HL-60 (cell line): ENCODE data around the gene LANCL2.

Experiments
- GABPA ChIP-seq: IDR thresholded peaks from 2 replicates; pipeline ENCODE4 v1.6.1; 2012; ENCODE audit warnings: low read depth
- POLR2AphosphoS5 ChIP-seq: IDR thresholded peaks from 2 replicates; pipeline ENCODE4 v1.6.1; 2012; ENCODE audit warnings: low read depth
- SPI1 ChIP-seq: IDR thresholded peaks from 2 replicates; pipeline ENCODE4 v1.6.1; 2012; ENCODE audit warnings: low read depth, mild to moderate bottlenecking, borderline replicate concordance
- TF ChIP-seq, protein P1 (sequence below): IDR thresholded peaks from one replicate; pipeline ENCODE4 v1.5.1; 2011; ENCODE audit warnings: low read length, control low read depth, inconsistent platforms; ENCODE audit not compliant: insufficient read depth
- TF ChIP-seq, protein P2 (sequence below): IDR thresholded peaks from 2 replicates; pipeline ENCODE4 v1.6.1; 2012; ENCODE audit warnings: low read depth; ENCODE audit not compliant: insufficient replicate concordance

DNA sequence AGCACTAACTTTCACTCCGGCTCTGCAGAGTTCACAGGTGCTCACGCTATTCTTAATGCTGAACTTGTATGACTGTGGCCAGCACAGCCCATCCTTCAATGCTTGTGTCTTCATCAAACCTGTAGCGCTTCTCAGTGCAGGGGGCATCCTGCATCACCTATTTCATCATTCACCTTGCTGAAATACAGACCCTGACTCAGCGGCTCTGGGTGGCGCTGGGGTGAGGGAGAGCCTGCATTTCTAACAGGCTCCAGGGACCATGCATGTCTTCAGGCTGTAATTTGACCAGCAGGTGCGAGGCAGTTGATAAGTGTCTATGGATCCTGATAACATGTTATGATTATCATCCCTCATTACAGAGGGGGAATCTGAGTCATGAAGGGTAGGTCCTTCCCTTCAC lies 117.9 kb downstream of the LANCL2 start:
- TF ChIP-seq, protein P1, sequence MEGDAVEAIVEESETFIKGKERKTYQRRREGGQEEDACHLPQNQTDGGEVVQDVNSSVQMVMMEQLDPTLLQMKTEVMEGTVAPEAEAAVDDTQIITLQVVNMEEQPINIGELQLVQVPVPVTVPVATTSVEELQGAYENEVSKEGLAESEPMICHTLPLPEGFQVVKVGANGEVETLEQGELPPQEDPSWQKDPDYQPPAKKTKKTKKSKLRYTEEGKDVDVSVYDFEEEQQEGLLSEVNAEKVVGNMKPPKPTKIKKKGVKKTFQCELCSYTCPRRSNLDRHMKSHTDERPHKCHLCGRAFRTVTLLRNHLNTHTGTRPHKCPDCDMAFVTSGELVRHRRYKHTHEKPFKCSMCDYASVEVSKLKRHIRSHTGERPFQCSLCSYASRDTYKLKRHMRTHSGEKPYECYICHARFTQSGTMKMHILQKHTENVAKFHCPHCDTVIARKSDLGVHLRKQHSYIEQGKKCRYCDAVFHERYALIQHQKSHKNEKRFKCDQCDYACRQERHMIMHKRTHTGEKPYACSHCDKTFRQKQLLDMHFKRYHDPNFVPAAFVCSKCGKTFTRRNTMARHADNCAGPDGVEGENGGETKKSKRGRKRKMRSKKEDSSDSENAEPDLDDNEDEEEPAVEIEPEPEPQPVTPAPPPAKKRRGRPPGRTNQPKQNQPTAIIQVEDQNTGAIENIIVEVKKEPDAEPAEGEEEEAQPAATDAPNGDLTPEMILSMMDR = no peak
- TF ChIP-seq POLR2AphosphoS5 (no peak), GABPA (no peak), SPI1 (no peak)
- TF ChIP-seq, protein P2, sequence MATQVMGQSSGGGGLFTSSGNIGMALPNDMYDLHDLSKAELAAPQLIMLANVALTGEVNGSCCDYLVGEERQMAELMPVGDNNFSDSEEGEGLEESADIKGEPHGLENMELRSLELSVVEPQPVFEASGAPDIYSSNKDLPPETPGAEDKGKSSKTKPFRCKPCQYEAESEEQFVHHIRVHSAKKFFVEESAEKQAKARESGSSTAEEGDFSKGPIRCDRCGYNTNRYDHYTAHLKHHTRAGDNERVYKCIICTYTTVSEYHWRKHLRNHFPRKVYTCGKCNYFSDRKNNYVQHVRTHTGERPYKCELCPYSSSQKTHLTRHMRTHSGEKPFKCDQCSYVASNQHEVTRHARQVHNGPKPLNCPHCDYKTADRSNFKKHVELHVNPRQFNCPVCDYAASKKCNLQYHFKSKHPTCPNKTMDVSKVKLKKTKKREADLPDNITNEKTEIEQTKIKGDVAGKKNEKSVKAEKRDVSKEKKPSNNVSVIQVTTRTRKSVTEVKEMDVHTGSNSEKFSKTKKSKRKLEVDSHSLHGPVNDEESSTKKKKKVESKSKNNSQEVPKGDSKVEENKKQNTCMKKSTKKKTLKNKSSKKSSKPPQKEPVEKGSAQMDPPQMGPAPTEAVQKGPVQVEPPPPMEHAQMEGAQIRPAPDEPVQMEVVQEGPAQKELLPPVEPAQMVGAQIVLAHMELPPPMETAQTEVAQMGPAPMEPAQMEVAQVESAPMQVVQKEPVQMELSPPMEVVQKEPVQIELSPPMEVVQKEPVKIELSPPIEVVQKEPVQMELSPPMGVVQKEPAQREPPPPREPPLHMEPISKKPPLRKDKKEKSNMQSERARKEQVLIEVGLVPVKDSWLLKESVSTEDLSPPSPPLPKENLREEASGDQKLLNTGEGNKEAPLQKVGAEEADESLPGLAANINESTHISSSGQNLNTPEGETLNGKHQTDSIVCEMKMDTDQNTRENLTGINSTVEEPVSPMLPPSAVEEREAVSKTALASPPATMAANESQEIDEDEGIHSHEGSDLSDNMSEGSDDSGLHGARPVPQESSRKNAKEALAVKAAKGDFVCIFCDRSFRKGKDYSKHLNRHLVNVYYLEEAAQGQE = no peak
